HT1080 (cell line): Measurements from ENCODE around the gene FOSL2. TPM values are rescaled to one million over a fixed set of nuclear protein-coding genes. Genes with fewer than 3 reads are reported as not detected.
A peak's percentile ranks its signal among the peaks of the same experiment; 100 is the strongest.

Experiments used
- DNase-seq: peaks from one replicate; pipeline ENCODE4 v3.0.0-alpha.2; 2015; ENCODE audit warnings: low read depth
- total RNA-seq: library from RNA; depleted of rRNA; stranded (reverse); fragments of >200 nt; shearing (Covaris generic); gene quantifications from 2 replicates; pipeline ENCODE4 v1.2.3, GENCODE V29; 2014

FOSL2 gene
- total RNA-seq, 1 experiment from 2014 or later = 73.5 TPM

DNA sequence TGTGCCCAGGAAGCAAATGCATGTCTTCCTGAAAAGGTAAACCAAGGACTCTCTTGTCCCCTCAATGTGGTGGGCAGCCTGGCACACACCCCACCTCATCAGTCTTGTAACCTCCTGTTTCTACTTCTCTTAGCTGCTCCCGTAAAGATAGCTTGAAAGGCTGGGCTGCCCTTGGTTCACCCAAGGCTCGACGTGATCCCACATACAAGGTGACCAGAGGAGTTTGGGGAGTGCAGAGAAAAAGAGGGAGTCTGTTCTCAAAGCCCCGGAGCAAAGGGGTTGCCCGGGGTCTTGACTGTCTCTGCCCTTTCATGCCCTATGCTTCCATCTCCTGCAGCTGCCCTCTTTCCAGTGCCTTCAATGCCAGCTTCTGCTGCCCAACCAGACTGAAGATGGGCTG, 18.3 kb upstream of the FOSL2 start:
- DNase-seq = no peak

DNA sequence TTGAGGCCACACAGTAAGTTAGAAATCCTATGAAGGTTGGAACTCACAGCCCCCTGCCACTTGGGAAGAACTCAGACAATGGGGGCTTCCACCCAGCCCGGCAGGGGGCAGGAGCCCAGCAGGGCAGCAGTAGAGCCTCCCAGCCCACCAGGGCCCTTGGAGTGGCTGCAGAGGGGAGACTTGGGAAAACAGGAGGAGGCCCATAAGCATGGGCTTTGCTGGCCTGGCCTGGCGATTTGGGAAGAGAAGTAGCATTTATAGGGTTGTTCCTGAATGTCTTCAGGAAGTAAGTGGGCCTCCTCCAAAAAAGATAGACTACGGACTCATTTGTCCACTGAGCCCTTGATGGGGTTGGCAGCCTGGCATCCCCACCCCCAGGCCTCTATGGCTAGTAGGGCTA, 17.4 kb upstream of the FOSL2 start:
- DNase-seq = no peak

DNA sequence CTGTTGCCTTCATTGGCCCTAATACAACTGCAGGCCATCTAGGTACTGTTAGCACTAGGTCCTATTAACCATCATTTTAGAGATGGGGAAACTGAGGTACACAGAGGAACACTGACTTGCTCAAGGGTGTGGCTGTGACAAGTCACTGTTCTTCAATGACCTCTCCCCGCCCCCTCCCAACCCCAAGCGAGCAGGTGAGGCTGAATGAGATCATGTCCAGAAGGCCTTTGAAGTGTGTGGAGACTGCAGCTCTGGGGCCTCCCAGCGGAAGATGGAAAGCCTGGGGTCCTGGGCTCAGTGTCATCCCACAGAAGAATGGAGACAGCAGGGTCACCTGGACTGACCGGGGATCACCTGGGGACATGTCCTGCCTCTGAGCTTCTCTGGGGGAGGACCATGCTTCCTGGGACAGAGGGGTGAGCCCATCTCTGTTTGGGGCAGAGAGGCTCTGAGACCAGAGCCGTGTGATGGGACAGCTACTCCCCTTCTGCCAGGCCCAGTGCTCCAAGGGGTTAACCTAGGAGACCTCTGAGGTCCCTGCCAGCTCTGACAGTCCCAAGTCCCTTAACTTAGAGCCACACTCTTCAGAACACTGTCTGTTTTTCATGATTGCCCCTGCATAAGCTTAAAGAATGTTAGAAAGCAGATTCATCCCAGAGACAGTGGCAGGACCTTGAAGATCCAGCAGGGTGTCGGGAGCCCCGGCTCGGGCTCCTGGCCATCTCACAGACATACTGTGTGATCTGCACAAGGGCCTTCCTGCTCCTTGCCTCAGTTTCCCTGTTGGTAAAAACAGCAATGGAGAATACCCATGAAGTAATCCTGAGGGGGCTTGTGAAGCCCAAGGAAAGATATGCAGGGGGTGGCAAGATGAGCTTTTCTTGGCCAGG, 16.7 kb upstream of the FOSL2 start:
- DNase-seq = no peak

- DNase-seq = no peak
These were observed 15.4 kb upstream of the FOSL2 start for GRCh38 chr2:28377195-28377816.

- no peak for DNase-seq
These were observed 14.5 kb upstream of the FOSL2 start for GRCh38 chr2:28377984-28378678.

- no peak for DNase-seq
These were observed 13.7 kb upstream of the FOSL2 start for GRCh38 chr2:28378679-28379584.

- DNase-seq = no peak
These were observed 12.4 kb upstream of the FOSL2 start for GRCh38 chr2:28380219-28380618.

- DNase-seq = no peak
These were observed 11.2 kb upstream of the FOSL2 start for GRCh38 chr2:28381225-28382180.

DNA sequence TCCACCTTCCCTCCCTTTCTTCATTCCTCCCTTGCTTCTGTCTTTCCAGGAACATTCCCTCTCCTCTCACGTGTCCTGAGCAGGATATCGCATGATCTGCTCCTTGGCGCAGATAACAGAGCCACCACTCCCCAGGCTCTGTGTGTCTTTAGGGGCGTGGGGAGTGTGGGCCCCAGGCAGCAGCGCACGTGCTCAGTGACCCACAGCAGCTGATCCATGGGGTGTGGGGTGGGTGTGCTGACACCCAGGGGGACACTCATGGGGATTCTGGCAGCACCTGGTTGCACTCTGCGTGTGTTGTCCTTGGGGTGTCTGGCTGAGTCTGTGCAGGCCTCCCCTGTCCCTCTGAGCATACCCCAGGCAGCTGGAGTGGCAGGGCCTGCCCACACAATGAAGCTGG, 9.9 kb upstream of the FOSL2 start:
- DNase-seq = no peak

GRCh38 chr2:28387082-28387960, 5.3 kb upstream of the FOSL2 start:
- peak; percentile 76 for DNase-seq

DNA sequence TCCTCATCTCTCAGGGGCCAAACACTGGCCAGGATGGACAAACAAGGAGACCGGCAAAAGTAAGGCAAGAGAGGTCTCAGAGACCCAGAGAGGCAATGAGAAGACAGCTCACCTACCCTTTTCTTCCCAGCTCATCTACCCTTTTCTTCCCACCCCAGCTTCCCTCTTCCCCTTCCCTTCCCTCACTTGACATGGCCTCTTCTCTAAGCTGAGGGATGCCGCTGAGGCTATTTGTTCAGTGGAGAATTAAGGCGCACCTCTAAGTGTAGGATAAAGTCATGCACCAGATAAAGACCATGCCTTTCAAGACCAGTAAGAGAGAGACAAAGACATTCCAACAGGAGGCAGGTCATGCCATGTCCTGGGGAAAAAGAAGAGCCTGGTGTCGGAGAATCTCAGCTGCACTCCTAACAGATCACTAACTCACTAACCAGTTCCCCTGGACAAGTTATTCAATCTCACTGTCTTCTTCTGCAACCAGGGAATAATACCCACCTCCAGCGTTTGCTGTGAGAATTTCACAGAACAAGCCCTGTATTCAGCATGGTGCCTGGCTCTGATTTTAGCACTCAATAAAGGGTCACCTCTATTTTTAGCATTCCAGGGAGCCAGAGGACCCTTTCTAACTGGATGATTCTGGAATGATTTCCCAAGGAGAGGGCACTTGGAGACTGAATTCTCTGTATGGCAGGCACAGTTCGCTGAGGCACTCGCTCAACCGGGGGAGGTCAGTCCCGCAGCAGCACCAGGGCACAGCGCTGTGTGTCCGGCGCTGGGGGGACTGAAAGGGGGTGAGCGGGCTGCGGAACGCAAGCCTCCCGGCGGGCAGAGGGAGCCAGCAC, 3.0 kb upstream of the FOSL2 start:
- DNase-seq = no peak

- DNase-seq = peak; percentile 91
These were observed 2.4 kb upstream of the FOSL2 start for GRCh38 chr2:28390241-28390745.

GRCh38 chr2:28390746-28391563, 1.7 kb upstream of the FOSL2 start:
- no peak for DNase-seq

GRCh38 chr2:28391564-28392296, 928 bp upstream of the FOSL2 start:
- peak; percentile 90 for DNase-seq

GRCh38 chr2:28393114-28393836, 617 bp downstream of the FOSL2 start:
- DNase-seq = peak; percentile 60
